ENCODE data around the gene LRIG1. TPM values are rescaled to one million over a fixed set of nuclear protein-coding genes. Genes with fewer than 3 reads are reported as not detected.

Gene LRIG1
- total RNA-seq, 6 donors from 2014 or later, result 45.2 to 119 (median 81.9) TPM

GRCh38 chr3:66532613-66533012 is 31.8 kb upstream of the LRIG1 start:
- H3K27me3 ChIP-seq, result no peaks in the 10 kb centered on the region
- TF ChIP-seq POLR2A (IDR thresholded peaks at IDR 0.05) (no peak), EP300 (IDR thresholded peaks at IDR 0.05) (no peak), POLR2AphosphoS5 (IDR thresholded peaks at IDR 0.05) (no peak)
- TF ChIP-seq, protein P1, sequence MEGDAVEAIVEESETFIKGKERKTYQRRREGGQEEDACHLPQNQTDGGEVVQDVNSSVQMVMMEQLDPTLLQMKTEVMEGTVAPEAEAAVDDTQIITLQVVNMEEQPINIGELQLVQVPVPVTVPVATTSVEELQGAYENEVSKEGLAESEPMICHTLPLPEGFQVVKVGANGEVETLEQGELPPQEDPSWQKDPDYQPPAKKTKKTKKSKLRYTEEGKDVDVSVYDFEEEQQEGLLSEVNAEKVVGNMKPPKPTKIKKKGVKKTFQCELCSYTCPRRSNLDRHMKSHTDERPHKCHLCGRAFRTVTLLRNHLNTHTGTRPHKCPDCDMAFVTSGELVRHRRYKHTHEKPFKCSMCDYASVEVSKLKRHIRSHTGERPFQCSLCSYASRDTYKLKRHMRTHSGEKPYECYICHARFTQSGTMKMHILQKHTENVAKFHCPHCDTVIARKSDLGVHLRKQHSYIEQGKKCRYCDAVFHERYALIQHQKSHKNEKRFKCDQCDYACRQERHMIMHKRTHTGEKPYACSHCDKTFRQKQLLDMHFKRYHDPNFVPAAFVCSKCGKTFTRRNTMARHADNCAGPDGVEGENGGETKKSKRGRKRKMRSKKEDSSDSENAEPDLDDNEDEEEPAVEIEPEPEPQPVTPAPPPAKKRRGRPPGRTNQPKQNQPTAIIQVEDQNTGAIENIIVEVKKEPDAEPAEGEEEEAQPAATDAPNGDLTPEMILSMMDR (IDR thresholded peaks at IDR 0.05), result no peak
- no peak for ATAC-seq (ENCODE audit: low FRiP score in 2 of 2)
- H3K4me3 ChIP-seq, result no peak overlapping the region
- no peaks in the 10 kb centered on the region for H3K9me3 ChIP-seq
- DNase-seq, result no peak
- H3K36me3 ChIP-seq, result no peaks in the 10 kb centered on the region
- H3K4me1 ChIP-seq, result no peaks in the 10 kb centered on the region
- no peak overlapping the region for H3K27ac ChIP-seq
- 93 to 95% methylated on average over 1 of the region's 1 CpG for WGBS, 2 donors

- WGBS, 2 donors, result 73 to 80% methylated on average over 1 of the region's 1 CpG
- TF ChIP-seq EP300 (IDR thresholded peaks at IDR 0.05) (no peak), POLR2A (IDR thresholded peaks at IDR 0.05) (no peak), POLR2AphosphoS5 (IDR thresholded peaks at IDR 0.05) (no peak)
- TF ChIP-seq, protein P1 (IDR thresholded peaks at IDR 0.05), result no peak
- H3K4me1 ChIP-seq, result no peaks in the 10 kb centered on the region
- no peaks in the 10 kb centered on the region for H3K27me3 ChIP-seq
- H3K9me3 ChIP-seq, result no peaks in the 10 kb centered on the region
- no peak overlapping the region for H3K4me3 ChIP-seq
- no peaks in the 10 kb centered on the region for H3K36me3 ChIP-seq
- no peak overlapping the region for H3K27ac ChIP-seq
- no peak for DNase-seq
- no peak for ATAC-seq (ENCODE audit: low FRiP score in 2 of 2)
Measured at GRCh38 chr3:66532160-66532587, 31.4 kb upstream of the LRIG1 start.

DNA sequence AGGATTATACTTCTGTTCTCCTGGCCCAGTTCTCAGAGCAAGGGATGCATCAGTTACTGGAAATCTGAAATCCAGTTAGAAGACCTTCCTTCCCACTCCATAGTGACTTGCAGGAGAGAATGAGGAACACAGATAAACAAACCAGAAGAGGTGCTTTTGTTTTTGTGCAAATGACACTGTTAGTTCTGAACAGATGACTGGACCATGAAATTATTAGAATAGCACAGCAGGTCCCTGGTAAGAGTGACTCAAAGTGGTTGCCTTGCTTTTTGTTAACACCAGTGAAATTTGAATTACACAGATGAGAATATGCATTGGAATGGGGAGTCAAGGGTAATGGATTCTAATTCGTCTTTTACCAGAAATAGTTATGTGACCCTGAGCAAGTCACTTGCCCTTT is 30.4 kb upstream of the LRIG1 start:
- ATAC-seq (ENCODE audit: low FRiP score in 2 of 2) (no peak), DNase-seq (no peak)
- no peaks in the 10 kb centered on the region for H3K4me1 ChIP-seq
- no peaks in the 10 kb centered on the region for H3K9me3 ChIP-seq
- no peaks in the 10 kb centered on the region for H3K36me3 ChIP-seq
- H3K27ac ChIP-seq, result no peak overlapping the region
- no peaks in the 10 kb centered on the region for H3K27me3 ChIP-seq
- TF ChIP-seq POLR2AphosphoS5 (IDR thresholded peaks at IDR 0.05) (no peak), EP300 (IDR thresholded peaks at IDR 0.05) (no peak), POLR2A (IDR thresholded peaks at IDR 0.05) (no peak)
- TF ChIP-seq, protein P1 (IDR thresholded peaks at IDR 0.05), result no peak
- no peak overlapping the region for H3K4me3 ChIP-seq
- WGBS, 2 donors, result 88 to 94% methylated on average over 1 of the region's 1 CpG

GRCh38 chr3:66527246-66527645 is 26.4 kb upstream of the LRIG1 start:
- WGBS, 2 donors, result 70 to 71% methylated on average over 4 of the region's 4 CpGs
- DNase-seq (no peak), ATAC-seq (ENCODE audit: low FRiP score in 2 of 2) (no peak)
- Histone ChIP-seq H3K36me3 (no peaks in the 10 kb centered on the region), H3K4me1 (no peaks in the 10 kb centered on the region), H3K27ac (no peak overlapping the region), H3K4me3 (no peak overlapping the region), H3K27me3 (no peaks in the 10 kb centered on the region), H3K9me3 (no peaks in the 10 kb centered on the region)
- TF ChIP-seq POLR2A (IDR thresholded peaks at IDR 0.05), result no peak
- TF ChIP-seq, protein P1 (IDR thresholded peaks at IDR 0.05), result no peak
- TF ChIP-seq POLR2AphosphoS5 (IDR thresholded peaks at IDR 0.05), result no peak
- no peak for TF ChIP-seq EP300 (IDR thresholded peaks at IDR 0.05)

DNA sequence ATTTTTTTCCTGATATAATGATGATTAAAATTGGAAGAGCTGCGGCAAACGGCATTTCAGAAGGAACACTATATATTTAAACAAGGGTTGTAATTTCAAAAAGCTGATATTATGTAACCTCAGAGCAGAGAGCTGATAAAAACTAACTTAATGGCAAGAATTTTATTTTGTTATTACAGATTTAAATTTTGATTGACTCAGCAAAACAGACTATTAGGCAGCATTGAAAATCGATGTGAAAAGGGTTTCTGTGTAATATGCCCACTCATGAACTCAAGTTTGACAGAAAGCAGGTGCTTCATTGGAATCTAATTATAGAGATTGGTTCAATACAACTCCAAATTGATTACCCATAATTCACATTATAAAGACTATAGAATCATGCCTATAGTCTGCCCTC is 24.9 kb upstream of the LRIG1 start:
- H3K27ac ChIP-seq, result no peak overlapping the region
- H3K4me1 ChIP-seq, result no peaks in the 10 kb centered on the region
- H3K27me3 ChIP-seq, result no peaks in the 10 kb centered on the region
- TF ChIP-seq EP300 (IDR thresholded peaks at IDR 0.05), result no peak
- TF ChIP-seq POLR2AphosphoS5 (IDR thresholded peaks at IDR 0.05), result no peak
- no peak for TF ChIP-seq POLR2A (IDR thresholded peaks at IDR 0.05)
- TF ChIP-seq, protein P1 (IDR thresholded peaks at IDR 0.05), result no peak
- 85 to 89% methylated on average over 3 of the region's 3 CpGs for WGBS, 2 donors
- H3K36me3 ChIP-seq, result no peaks in the 10 kb centered on the region
- DNase-seq (no peak), ATAC-seq (ENCODE audit: low FRiP score in 2 of 2) (no peak)
- no peak overlapping the region for H3K4me3 ChIP-seq
- H3K9me3 ChIP-seq, result no peaks in the 10 kb centered on the region

Data from upper lobe of left lung (tissue), 6 donors.